ENCODE results near the gene MEGF10. TPM values are rescaled to one million over a fixed set of nuclear protein-coding genes. Genes with fewer than 3 reads are reported as not detected.

MEGF10 gene
- total RNA-seq, 3 donors from 2014 or later (not counting 1 experiment from before 2014, with no cell fraction given): 1.4 TPM; not detected in 2

DNA sequence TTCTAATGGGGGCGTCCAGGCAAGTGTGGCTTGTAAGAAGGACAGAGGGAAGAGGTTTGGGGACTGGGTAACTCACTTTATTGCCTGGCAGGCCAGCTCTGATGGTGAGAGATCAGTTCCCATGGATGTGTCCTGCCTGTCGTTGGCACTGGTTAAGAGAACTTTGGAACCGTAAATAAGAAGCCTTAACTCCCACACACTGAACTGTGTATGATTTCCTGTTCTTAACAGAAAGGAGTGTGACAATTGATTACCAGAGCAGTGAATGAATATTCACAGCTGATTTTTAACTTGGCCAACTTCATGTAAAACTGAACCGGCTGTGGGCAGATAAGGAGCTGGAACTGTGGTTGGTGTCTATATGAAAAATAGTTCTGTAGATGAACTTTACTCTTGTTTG, 63.2 kb downstream of the MEGF10 start:
- no peaks in the 10 kb centered on the region for H3K9me3 Mint-ChIP-seq
- DNase-seq (no peak), ATAC-seq (no peak)
- intact Hi-C loops (cut with micrococcal nuclease): no loop called here
- H3K4me3 Mint-ChIP-seq: no peak overlapping the region
- Histone ChIP-seq H3K36me3 (ENCODE audit: control insufficient read depth, insufficient read depth, low read length) (no peaks in the 10 kb centered on the region), H3K9me3 (ENCODE audit: control insufficient read depth, insufficient read depth, low read length) (no peaks in the 10 kb centered on the region), H3K27ac (ENCODE audit: low read length) (no peak overlapping the region), H3K27me3 (ENCODE audit: control insufficient read depth, insufficient read depth, low read length) (no peaks in the 10 kb centered on the region), H3K4me1 (ENCODE audit: control insufficient read depth, insufficient read depth, low read length) (no peaks in the 10 kb centered on the region), H3K4me3 (ENCODE audit: low read length) (no peak overlapping the region)
- 81% methylated on average over 2 of the region's 4 CpGs for WGBS (ENCODE audit: insufficient coverage)
- no peaks in the 10 kb centered on the region for H3K4me1 Mint-ChIP-seq
- TF ChIP-seq, protein P1, sequence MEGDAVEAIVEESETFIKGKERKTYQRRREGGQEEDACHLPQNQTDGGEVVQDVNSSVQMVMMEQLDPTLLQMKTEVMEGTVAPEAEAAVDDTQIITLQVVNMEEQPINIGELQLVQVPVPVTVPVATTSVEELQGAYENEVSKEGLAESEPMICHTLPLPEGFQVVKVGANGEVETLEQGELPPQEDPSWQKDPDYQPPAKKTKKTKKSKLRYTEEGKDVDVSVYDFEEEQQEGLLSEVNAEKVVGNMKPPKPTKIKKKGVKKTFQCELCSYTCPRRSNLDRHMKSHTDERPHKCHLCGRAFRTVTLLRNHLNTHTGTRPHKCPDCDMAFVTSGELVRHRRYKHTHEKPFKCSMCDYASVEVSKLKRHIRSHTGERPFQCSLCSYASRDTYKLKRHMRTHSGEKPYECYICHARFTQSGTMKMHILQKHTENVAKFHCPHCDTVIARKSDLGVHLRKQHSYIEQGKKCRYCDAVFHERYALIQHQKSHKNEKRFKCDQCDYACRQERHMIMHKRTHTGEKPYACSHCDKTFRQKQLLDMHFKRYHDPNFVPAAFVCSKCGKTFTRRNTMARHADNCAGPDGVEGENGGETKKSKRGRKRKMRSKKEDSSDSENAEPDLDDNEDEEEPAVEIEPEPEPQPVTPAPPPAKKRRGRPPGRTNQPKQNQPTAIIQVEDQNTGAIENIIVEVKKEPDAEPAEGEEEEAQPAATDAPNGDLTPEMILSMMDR (IDR thresholded peaks at IDR 0.05): no peak
- no peaks in the 10 kb centered on the region for H3K36me3 Mint-ChIP-seq
- H3K27ac Mint-ChIP-seq: no peak overlapping the region
- H3K27me3 Mint-ChIP-seq (ENCODE audit: low read depth in 2 of 2): peaks cover 3 to 7% of the 10 kb centered on the region in 2 donors

DNA sequence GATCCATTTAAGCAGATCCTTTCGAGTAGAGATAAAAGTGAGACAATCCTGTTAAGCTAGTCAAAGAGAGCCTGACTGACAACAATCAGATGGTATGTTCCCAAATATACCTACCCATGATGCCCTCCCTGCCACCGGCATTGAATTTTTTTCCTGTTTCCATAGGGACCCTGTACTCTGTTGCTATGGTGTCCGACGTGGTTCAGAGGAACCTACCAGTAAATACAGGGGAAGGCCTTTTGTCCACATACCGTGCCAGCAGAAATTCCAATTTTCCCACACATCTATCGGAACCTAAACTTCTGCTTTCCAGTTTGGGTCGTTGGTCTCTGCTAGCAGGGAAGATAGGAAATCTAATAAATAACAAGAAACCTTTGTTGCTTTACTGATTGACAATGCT, 64.7 kb downstream of the MEGF10 start:
- intact Hi-C loops (cut with micrococcal nuclease): no loop called here
- no peak for ATAC-seq
- Mint-ChIP-seq H3K4me3 (no peak overlapping the region), H3K4me1 (no peaks in the 10 kb centered on the region), H3K36me3 (no peaks in the 10 kb centered on the region), H3K9me3 (no peaks in the 10 kb centered on the region), H3K27me3 (ENCODE audit: low read depth in 2 of 2) (peaks cover 3 to 20% of the 10 kb centered on the region in 2 donors), H3K27ac (no peak overlapping the region)
- no peak for DNase-seq
- H3K4me1 ChIP-seq (ENCODE audit: control insufficient read depth, insufficient read depth, low read length): no peaks in the 10 kb centered on the region
- TF ChIP-seq, protein P1 (IDR thresholded peaks at IDR 0.05): no peak
- WGBS (ENCODE audit: insufficient coverage): 91% methylated on average over 4 of the region's 7 CpGs
- no peak overlapping the region for H3K4me3 ChIP-seq (ENCODE audit: low read length)
- H3K9me3 ChIP-seq (ENCODE audit: control insufficient read depth, insufficient read depth, low read length): no peaks in the 10 kb centered on the region
- no peak overlapping the region for H3K27ac ChIP-seq (ENCODE audit: low read length)
- no peaks in the 10 kb centered on the region for H3K27me3 ChIP-seq (ENCODE audit: control insufficient read depth, insufficient read depth, low read length)
- no peaks in the 10 kb centered on the region for H3K36me3 ChIP-seq (ENCODE audit: control insufficient read depth, insufficient read depth, low read length)

DNA sequence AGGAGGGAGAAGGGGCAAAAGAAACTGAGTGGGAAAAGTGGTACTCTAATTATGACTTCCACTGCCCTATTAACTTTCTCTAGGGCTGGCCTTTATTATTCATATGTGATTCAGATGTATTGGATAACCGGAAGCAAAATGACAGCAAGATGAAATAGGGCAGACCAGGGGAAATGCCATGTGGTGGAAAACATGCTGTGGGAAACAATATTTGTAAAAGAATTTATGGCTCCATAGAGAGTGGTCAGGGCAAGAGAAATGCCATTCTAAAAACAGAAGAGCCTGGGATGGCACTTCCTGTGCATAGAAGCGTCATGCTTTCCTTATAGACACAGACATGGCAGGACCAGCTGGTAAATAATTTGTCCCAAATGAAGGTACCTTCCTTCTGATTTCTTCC, 67.7 kb downstream of the MEGF10 start:
- H3K27me3 Mint-ChIP-seq (ENCODE audit: low read depth in 2 of 2): peaks cover 3 to 29% of the 10 kb centered on the region in 2 donors
- H3K27ac Mint-ChIP-seq: no peak overlapping the region

DNA sequence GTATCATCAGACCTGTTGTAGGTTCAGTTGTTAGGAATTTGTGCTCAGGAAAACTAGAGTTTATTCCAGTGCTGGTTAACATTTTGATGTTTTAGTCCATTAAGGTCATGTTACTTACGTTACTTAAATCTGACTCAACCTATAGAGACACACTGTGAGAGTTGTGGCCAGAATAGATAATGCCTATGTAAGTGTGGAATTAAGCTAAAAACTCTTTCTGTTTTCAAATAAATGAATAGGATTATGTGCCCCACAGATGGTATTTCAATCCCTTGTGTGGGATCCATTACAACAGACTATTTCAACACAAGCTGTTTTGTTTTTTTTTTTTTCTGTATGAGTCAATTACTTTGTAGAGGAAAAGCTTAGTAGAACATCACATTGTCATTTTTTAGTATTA, 68.1 kb downstream of the MEGF10 start:
- ATAC-seq (no peak), DNase-seq (no peak)
- 100% methylated on average over 1 of the region's 1 CpG for WGBS (ENCODE audit: insufficient coverage)
- Mint-ChIP-seq H3K4me1 (no peaks in the 10 kb centered on the region), H3K27ac (no peak overlapping the region), H3K4me3 (no peak overlapping the region), H3K27me3 (ENCODE audit: low read depth in 2 of 2) (peaks cover 3 to 29% of the 10 kb centered on the region in 2 donors), H3K36me3 (no peaks in the 10 kb centered on the region), H3K9me3 (no peaks in the 10 kb centered on the region)
- Histone ChIP-seq H3K27me3 (ENCODE audit: control insufficient read depth, insufficient read depth, low read length) (no peaks in the 10 kb centered on the region), H3K9me3 (ENCODE audit: control insufficient read depth, insufficient read depth, low read length) (no peaks in the 10 kb centered on the region), H3K36me3 (ENCODE audit: control insufficient read depth, insufficient read depth, low read length) (no peaks in the 10 kb centered on the region), H3K27ac (ENCODE audit: low read length) (no peak overlapping the region), H3K4me1 (ENCODE audit: control insufficient read depth, insufficient read depth, low read length) (no peaks in the 10 kb centered on the region), H3K4me3 (ENCODE audit: low read length) (no peak overlapping the region)
- TF ChIP-seq, protein P1 (IDR thresholded peaks at IDR 0.05): no peak
- intact Hi-C loops (cut with micrococcal nuclease): no loop called here

More for the DNA sequence above, 67.7 kb downstream of the MEGF10 start:
- Histone ChIP-seq H3K27ac (ENCODE audit: low read length) (no peak overlapping the region), H3K4me3 (ENCODE audit: low read length) (no peak overlapping the region), H3K27me3 (ENCODE audit: control insufficient read depth, insufficient read depth, low read length) (no peaks in the 10 kb centered on the region), H3K4me1 (ENCODE audit: control insufficient read depth, insufficient read depth, low read length) (no peaks in the 10 kb centered on the region), H3K36me3 (ENCODE audit: control insufficient read depth, insufficient read depth, low read length) (no peaks in the 10 kb centered on the region), H3K9me3 (ENCODE audit: control insufficient read depth, insufficient read depth, low read length) (no peaks in the 10 kb centered on the region)
- intact Hi-C loops (cut with micrococcal nuclease): no loop called here
- TF ChIP-seq, protein P1 (IDR thresholded peaks at IDR 0.05): no peak
- no peak for DNase-seq
- H3K4me3 Mint-ChIP-seq: no peak overlapping the region
- no peaks in the 10 kb centered on the region for H3K36me3 Mint-ChIP-seq
- 53% methylated on average over 2 of the region's 2 CpGs for WGBS (ENCODE audit: insufficient coverage)
- H3K9me3 Mint-ChIP-seq: no peaks in the 10 kb centered on the region
- no peaks in the 10 kb centered on the region for H3K4me1 Mint-ChIP-seq
- ATAC-seq: no peak
